Measurements from ENCODE around the gene PDGFC.
A peak's percentile ranks its signal among the peaks of the same experiment; 100 is the strongest.

PDGFC gene

GRCh38 chr4:156811286-156811685 lies 160.3 kb downstream of the PDGFC start:
- H3K27ac ChIP-seq = no peak overlapping the region
- no peak for TF ChIP-seq CTCF (conservative IDR thresholded peaks at IDR 0.05)

DNA sequence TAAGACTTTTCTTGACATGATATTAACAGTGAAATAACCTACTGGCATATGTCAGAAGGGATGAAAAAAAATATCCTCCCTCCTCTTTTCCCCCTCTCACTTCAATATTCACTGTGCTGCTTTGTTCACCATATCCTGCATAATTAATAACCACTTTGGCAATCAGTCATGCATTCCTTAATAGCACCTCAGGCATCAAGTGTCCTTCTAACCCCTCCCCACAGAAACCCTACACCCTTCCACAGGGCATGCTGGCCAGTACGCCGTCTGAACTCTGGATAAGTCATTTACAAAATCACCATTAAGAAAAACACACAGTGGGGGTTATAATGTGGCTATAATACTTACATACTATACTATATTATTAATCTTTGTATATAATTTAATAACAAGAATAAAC lies 165.9 kb downstream of the PDGFC start:
- TF ChIP-seq CTCF (conservative IDR thresholded peaks at IDR 0.05) = no peak
- H3K27ac ChIP-seq = no peak overlapping the region

DNA sequence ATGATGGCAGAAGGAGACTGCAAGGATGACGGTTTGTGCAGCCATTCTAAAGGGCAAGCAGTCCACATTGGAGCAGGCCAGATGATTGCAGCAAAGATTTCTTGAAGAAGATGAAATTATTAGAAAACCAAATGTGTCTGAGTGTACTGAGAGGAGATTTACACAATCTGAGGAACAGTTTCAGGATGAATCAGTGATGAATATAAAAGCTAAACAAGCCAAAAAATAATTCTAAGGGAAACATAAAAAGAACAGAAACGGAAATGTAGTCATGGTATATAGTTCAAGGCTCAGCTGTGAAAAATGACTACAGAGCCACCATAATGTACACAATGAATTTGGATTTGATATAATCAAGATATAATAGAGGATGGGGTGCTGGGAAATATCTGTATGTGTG lies 168.5 kb downstream of the PDGFC start:
- TF ChIP-seq CTCF (conservative IDR thresholded peaks at IDR 0.05) = no peak
- H3K27ac ChIP-seq = no peak overlapping the region

DNA sequence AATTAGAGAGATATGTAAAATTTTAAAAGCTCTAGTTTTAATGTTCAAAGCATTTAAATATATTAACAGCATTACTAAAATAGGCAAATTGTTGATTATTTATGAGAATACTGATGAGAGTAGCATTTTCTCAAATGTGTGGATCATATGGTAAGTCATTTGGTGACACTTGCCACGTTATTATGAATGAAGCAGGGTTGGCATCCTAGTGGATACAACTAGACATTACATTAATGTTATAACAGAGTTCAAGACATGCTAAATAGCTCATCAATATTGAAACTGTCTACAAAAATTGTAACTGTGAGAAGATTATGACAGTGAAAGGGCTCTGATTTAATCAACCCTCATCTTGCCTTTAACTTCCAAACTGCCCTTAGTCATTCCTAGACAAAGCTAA lies 171.1 kb downstream of the PDGFC start:
- no peak overlapping the region for H3K27ac ChIP-seq
- TF ChIP-seq CTCF (conservative IDR thresholded peaks at IDR 0.05) = no peak

GRCh38 chr4:156799121-156799589 lies 172.4 kb downstream of the PDGFC start:
- H3K27ac ChIP-seq = no peak overlapping the region

GRCh38 chr4:156798438-156798837 lies 173.2 kb downstream of the PDGFC start:
- H3K27ac ChIP-seq = no peak overlapping the region
- TF ChIP-seq CTCF (conservative IDR thresholded peaks at IDR 0.05) = no peak

More at GRCh38 chr4:156799121-156799589, 172.4 kb downstream of the PDGFC start:
- no peak for TF ChIP-seq CTCF (conservative IDR thresholded peaks at IDR 0.05)

DNA sequence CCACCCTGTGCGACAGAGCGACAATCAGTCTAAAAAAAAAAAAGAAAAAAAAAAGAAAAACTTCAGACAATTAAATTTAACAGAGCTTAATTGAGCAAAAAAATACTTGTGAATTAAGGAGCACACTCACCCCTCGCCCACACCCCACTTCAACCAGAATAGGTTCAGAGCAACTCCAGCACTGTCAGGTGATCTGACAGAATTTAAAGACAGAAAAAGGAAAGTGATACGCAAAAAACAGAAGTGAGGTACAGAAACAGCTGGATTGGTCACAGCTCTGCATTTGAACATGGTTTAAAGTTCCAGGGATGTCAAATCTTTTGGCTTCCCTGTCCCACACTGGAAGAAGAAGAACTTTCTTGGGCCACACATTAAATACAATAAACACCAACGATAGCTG lies 174.4 kb downstream of the PDGFC start:
- TF ChIP-seq CTCF (conservative IDR thresholded peaks at IDR 0.05) = no peak
- no peak overlapping the region for H3K27ac ChIP-seq

GRCh38 chr4:156795727-156796126 lies 175.9 kb downstream of the PDGFC start:
- no peak for TF ChIP-seq CTCF (conservative IDR thresholded peaks at IDR 0.05)
- peak overlapping the region; percentile 70 for H3K27ac ChIP-seq
